ENCODE data around the gene NPHP4. TPM values are rescaled to one million over a fixed set of nuclear protein-coding genes. Genes with fewer than 3 reads are reported as not detected.

Gene NPHP4
- total and polyA plus RNA-seq, 10 of the 15 experiments (the other 5 are each of a cell fraction or from before 2014, with no cell fraction given): 0.16 to 10.5 (median 3.1) TPM

DNA sequence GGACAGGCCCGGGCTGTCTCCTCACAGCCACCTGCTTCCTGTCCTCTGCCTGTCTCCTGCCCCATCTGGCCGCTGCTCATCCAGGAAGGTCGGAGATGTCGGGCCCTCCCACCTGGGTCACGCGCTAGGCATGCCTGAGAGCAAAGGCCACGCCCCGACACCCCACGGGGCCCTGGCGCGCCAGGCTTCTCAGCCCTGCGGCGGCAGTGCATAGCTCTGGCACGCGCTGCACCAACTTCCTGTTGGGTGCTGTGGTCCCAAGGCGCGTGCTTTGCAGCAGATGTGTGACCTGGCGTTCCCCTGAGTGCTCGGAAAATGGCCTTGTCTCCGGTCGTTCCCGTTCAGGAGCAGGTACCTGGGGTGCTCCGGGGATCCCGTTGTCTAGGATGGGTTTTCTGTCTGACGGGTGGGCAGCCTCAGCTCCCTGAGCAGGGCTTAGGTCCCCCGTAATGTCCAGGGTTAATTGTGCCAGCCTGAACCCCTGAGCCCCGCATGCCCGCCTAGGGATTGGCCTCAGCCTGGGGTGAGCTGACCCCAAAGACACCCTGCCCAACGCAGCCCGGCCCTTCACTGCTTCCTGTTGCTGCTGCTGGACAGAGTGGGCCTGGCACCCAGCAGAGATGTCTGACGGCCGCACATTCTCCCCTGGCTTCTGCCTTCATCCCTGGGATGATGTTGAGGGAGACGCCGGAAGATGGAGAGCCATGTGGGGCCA lies 34.0 kb upstream of the NPHP4 start (continued):
- TF ChIP-seq, protein P1, sequence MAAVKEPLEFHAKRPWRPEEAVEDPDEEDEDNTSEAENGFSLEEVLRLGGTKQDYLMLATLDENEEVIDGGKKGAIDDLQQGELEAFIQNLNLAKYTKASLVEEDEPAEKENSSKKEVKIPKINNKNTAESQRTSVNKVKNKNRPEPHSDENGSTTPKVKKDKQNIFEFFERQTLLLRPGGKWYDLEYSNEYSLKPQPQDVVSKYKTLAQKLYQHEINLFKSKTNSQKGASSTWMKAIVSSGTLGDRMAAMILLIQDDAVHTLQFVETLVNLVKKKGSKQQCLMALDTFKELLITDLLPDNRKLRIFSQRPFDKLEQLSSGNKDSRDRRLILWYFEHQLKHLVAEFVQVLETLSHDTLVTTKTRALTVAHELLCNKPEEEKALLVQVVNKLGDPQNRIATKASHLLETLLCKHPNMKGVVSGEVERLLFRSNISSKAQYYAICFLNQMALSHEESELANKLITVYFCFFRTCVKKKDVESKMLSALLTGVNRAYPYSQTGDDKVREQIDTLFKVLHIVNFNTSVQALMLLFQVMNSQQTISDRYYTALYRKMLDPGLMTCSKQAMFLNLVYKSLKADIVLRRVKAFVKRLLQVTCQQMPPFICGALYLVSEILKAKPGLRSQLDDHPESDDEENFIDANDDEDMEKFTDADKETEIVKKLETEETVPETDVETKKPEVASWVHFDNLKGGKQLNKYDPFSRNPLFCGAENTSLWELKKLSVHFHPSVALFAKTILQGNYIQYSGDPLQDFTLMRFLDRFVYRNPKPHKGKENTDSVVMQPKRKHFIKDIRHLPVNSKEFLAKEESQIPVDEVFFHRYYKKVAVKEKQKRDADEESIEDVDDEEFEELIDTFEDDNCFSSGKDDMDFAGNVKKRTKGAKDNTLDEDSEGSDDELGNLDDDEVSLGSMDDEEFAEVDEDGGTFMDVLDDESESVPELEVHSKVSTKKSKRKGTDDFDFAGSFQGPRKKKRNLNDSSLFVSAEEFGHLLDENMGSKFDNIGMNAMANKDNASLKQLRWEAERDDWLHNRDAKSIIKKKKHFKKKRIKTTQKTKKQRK (IDR thresholded peaks at IDR 0.05; ENCODE audit: low read depth, low read length): no peak
- no peak for TF ChIP-seq RAD21 (IDR thresholded peaks at IDR 0.05; ENCODE audit: insufficient read depth, low read depth, low read length)
- TF ChIP-seq IKZF1 (conservative IDR thresholded peaks at IDR 0.05): peak; percentile 73
- 0 out of 2 replicates have a peak, but pooled peaks have one; percentile 26 for TF ChIP-seq CREB1 (IDR thresholded peaks at IDR 0.05; ENCODE audit: low read depth)
- no peak for TF ChIP-seq KAT2A (conservative IDR thresholded peaks at IDR 0.05; ENCODE audit: control insufficient read depth, low read depth, low read length)
- peak; percentile 56; the same call in 1 of the 2 replicates for TF ChIP-seq CREM (IDR thresholded peaks at IDR 0.05; ENCODE audit: low read depth)
- no peak for TF ChIP-seq ATF7 (IDR thresholded peaks at IDR 0.05; ENCODE audit: low read depth)
- TF ChIP-seq PKNOX1 (IDR thresholded peaks at IDR 0.05): peak; percentile 61; the same call in 1 of the 2 replicates
- no peak; the same call in 1 of the 2 replicates for TF ChIP-seq YY1 (IDR thresholded peaks at IDR 0.05; ENCODE audit: low read depth, low read length)
- TF ChIP-seq BCL3 (IDR thresholded peaks at IDR 0.05; ENCODE audit: borderline replicate concordance, insufficient read depth, low read depth, low read length, poor library complexity, severe bottlenecking): peak; percentile 70
- peak; percentile 98 for TF ChIP-seq MXI1 (IDR thresholded peaks at IDR 0.05; ENCODE audit: low read depth, low read length)
- TF ChIP-seq BMI1 (IDR thresholded peaks at IDR 0.05; ENCODE audit: borderline replicate concordance): no peak
- TF ChIP-seq, protein P2, sequence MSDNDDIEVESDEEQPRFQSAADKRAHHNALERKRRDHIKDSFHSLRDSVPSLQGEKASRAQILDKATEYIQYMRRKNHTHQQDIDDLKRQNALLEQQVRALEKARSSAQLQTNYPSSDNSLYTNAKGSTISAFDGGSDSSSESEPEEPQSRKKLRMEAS (IDR thresholded peaks at IDR 0.05; ENCODE audit: low read depth, low read length): peak; percentile 95
- no peak for TF ChIP-seq GABPA (IDR thresholded peaks at IDR 0.05; ENCODE audit: low read depth)
- TF ChIP-seq CHD2 (IDR thresholded peaks at IDR 0.05; ENCODE audit: borderline replicate concordance, low read depth, low read length): 0 out of 2 replicates have a peak, but pooled peaks have one; percentile 59
- peak; percentile 5; the same call in 1 of the 2 replicates for TF ChIP-seq ZBTB40 (IDR thresholded peaks at IDR 0.05; ENCODE audit: borderline replicate concordance)
- no peak for TF ChIP-seq HDAC2 (IDR thresholded peaks at IDR 0.05)

All from GM12878 (cell line).